ENCODE measurements around the gene PTPRM. TPM values are rescaled to one million over a fixed set of nuclear protein-coding genes. Genes with fewer than 3 reads are reported as not detected.
A peak's percentile ranks its signal among the peaks of the same experiment; 100 is the strongest.

Gene PTPRM
- polyA plus RNA-seq, 3 donors, result 0.04 to 2.1 (median 0.66) TPM

- no peak overlapping the region for H3K27ac ChIP-seq (ENCODE audit: low read depth in 1 of 2, low read length in 2 of 2)
- H2AFZ ChIP-seq (ENCODE audit: insufficient read depth, low read depth, low read length, poor library complexity, severe bottlenecking), result no peak overlapping the region
- no peaks in the 10 kb centered on the region for H4K20me1 ChIP-seq (ENCODE audit: insufficient read depth, low read length)
- no peak overlapping the region for H3K4me3 ChIP-seq (replicated peaks in 1 of 3; ENCODE audit: low read depth in 2 of 3, low read length in 3 of 3)
- H3K4me2 ChIP-seq (replicated peaks; ENCODE audit: extremely low read depth, low read length, poor library complexity, severe bottlenecking), result no peak overlapping the region
- TF ChIP-seq CTCF (IDR thresholded peaks at IDR 0.05), result no peak
- H3K79me2 ChIP-seq (ENCODE audit: insufficient read depth, low read length), result no peaks in the 10 kb centered on the region
- Mint-ChIP-seq H3K36me3 (no peaks in the 10 kb centered on the region), H3K4me3 (no peak overlapping the region), H3K9me3 (no peaks in the 10 kb centered on the region), H3K27me3 (ENCODE audit: low read depth in 3 of 3) (peaks cover 0 to 3% (median 3%) of the 10 kb centered on the region in 3 donors), H3K4me1 (no peaks in the 10 kb centered on the region), H3K27ac (no peak overlapping the region)
- no peak for DNase-seq
- intact Hi-C loops (cut with micrococcal nuclease), result no loop called here
- no peaks in the 10 kb centered on the region for H3K36me3 ChIP-seq (replicated peaks in 1 of 2; ENCODE audit: control insufficient read depth in 1 of 2, insufficient read depth in 2 of 2, low read length in 2 of 2)
- H3K9ac ChIP-seq (ENCODE audit: insufficient read depth, low read length, poor library complexity, severe bottlenecking), result no peak overlapping the region
- no peaks in the 10 kb centered on the region for H3K4me1 ChIP-seq (ENCODE audit: control insufficient read depth in 1 of 2, insufficient read depth in 2 of 2, low read length in 2 of 2)
- no peaks in the 10 kb centered on the region for H3K27me3 ChIP-seq (ENCODE audit: control insufficient read depth in 2 of 2, insufficient read depth in 2 of 2, low read length in 2 of 2)
- no peaks in the 10 kb centered on the region for H3K9me3 ChIP-seq (replicated peaks in 1 of 2; ENCODE audit: control insufficient read depth in 1 of 2, insufficient read depth in 1 of 2, low read length in 2 of 2)
- WGBS (ENCODE audit: insufficient coverage), result 96% methylated on average over 8 of the region's 8 CpGs
Observed at GRCh38 chr18:8359481-8359880, 792.4 kb downstream of the PTPRM start.

GRCh38 chr18:8361941-8362471 is 794.9 kb downstream of the PTPRM start:
- Mint-ChIP-seq H3K36me3 (no peaks in the 10 kb centered on the region), H3K27ac (peak overlapping the region in 1 of 7 donors; percentile 5), H3K9me3 (peaks cover 0 to 3% (median 0%) of the 10 kb centered on the region in 7 donors), H3K4me1 (peaks cover under 1% of the 10 kb centered on the region), H3K4me3 (no peak overlapping the region), H3K27me3 (ENCODE audit: low read depth in 3 of 3) (peaks cover 11 to 16% (median 14%) of the 10 kb centered on the region in 3 donors)
- no peak for DNase-seq
- TF ChIP-seq CTCF (IDR thresholded peaks at IDR 0.05), result no peak
- Histone ChIP-seq H2AFZ (ENCODE audit: insufficient read depth, low read depth, low read length, poor library complexity, severe bottlenecking) (no peak overlapping the region), H3K4me3 (replicated peaks in 1 of 3; ENCODE audit: low read depth in 2 of 3, low read length in 3 of 3) (no peak overlapping the region), H3K79me2 (ENCODE audit: insufficient read depth, low read length) (no peaks in the 10 kb centered on the region), H3K27ac (ENCODE audit: low read depth in 1 of 2, low read length in 2 of 2) (no peak overlapping the region), H3K9me3 (replicated peaks in 1 of 2; ENCODE audit: control insufficient read depth in 1 of 2, insufficient read depth in 1 of 2, low read length in 2 of 2) (no peaks in the 10 kb centered on the region), H3K4me1 (ENCODE audit: control insufficient read depth in 1 of 2, insufficient read depth in 2 of 2, low read length in 2 of 2) (no peaks in the 10 kb centered on the region), H3K9ac (ENCODE audit: insufficient read depth, low read length, poor library complexity, severe bottlenecking) (no peak overlapping the region), H3K4me2 (replicated peaks; ENCODE audit: extremely low read depth, low read length, poor library complexity, severe bottlenecking) (no peak overlapping the region), H3K36me3 (replicated peaks in 1 of 2; ENCODE audit: control insufficient read depth in 1 of 2, insufficient read depth in 2 of 2, low read length in 2 of 2) (no peaks in the 10 kb centered on the region), H3K27me3 (ENCODE audit: control insufficient read depth in 2 of 2, insufficient read depth in 2 of 2, low read length in 2 of 2) (peaks cover 2 to 6% of the 10 kb centered on the region in 2 donors), H4K20me1 (ENCODE audit: insufficient read depth, low read length) (no peaks in the 10 kb centered on the region)
- WGBS (ENCODE audit: insufficient coverage), result 90% methylated on average over 5 of the region's 5 CpGs
- intact Hi-C loops (cut with micrococcal nuclease), result no loop called here
